Heart right ventricle (tissue), 16 donors: ENCODE results near the gene LST1. TPM values are rescaled to one million over a fixed set of nuclear protein-coding genes. Genes with fewer than 3 reads are reported as not detected.

ENCODE experiments used
- ATAC-seq, 8 donors: fragments of 200-7000 bp; cut with Tn5 transposase; one replicate each; pipeline ENCODE4 v1.9.1; 2020; ENCODE audit warnings: mild to moderate bottlenecking in 8 of 8, moderate library complexity in 8 of 8, moderate number of reproducible peaks in 1 of 8
- DNase-seq, 2 donors: peaks; one replicate each; pipeline ENCODE4 v3.0.0-alpha.2; 2020
- H3K27ac ChIP-seq, 10 donors: fragments of 200-600 bp; sonication (generic) in 2 of 10; one replicate each; pipeline versions ENCODE4 v1.5.0 to v1.8.0; 2020 to 2022; ENCODE audit warnings: mild to moderate bottlenecking in 3 of 10
- H3K27me3 ChIP-seq, 7 donors: fragments of 200-600 bp; one replicate each; pipeline ENCODE4 v1.8.0; 2021 to 2022; ENCODE audit warnings: mild to moderate bottlenecking in 2 of 7
- H3K36me3 ChIP-seq, 9 donors: fragments of 200-600 bp; sonication (generic) in 1 of 9; one replicate each; pipeline versions ENCODE4 v1.5.0 to v1.8.0; 2020 to 2022; ENCODE audit warnings: mild to moderate bottlenecking in 2 of 9
- H3K4me1 ChIP-seq, 9 donors: fragments of 200-600 bp; sonication (generic) in 1 of 9; one replicate each; pipeline versions ENCODE4 v1.5.0 to v1.8.0; 2020 to 2022; ENCODE audit warnings: mild to moderate bottlenecking in 4 of 9
- H3K4me3 ChIP-seq, 10 donors: fragments of 200-600 bp; sonication (generic) in 2 of 10; one replicate each; pipeline versions ENCODE4 v1.5.0 to v1.8.0; 2020 to 2022; ENCODE audit warnings: mild to moderate bottlenecking in 7 of 10, moderate library complexity in 2 of 10
- H3K9me3 ChIP-seq, 11 donors: fragments of 200-600 bp in 10 of 11; sonication (generic) in 2 of 11; one replicate each; pipeline versions ENCODE4 v1.5.0 to v1.8.0; 2013 to 2022; ENCODE audit warnings: mild to moderate bottlenecking in 2 of 11, control low read depth in 1 of 11, moderate library complexity in 1 of 11
- CTCF ChIP-seq, 9 donors: fragments of 200-600 bp; sonication (generic) in 2 of 9; IDR thresholded peaks; one replicate each; pipeline versions ENCODE4 v1.5.0 to v1.8.0; 2021 to 2022; ENCODE audit warnings: antibody characterized with exemption in 9 of 9, mild to moderate bottlenecking in 5 of 9, moderate library complexity in 1 of 9
- WGBS, 2 donors: extraction: QIAGEN DNeasy Blood & Tissue Kit; methylation state at CpG; one replicate each; pipeline ENCODE4 v1.1.7; 2013; ENCODE audit warnings: inconsistent platforms in 1 of 2; 5-methylcytosine and 5-hydroxymethylcytosine counted together
- intact Hi-C, 10 donors: fragments of 100-400 bp; cut with DNase I; formaldehyde crosslinking; loops; one replicate each; pipeline versions ENCODE4 v1.11.1 to v1.14.2; 2022
- microRNA-seq, 2 donors: library from miRNA; unstranded; fragments of <30 nt; microRNA quantifications; one replicate each; pipeline ENCODE4 v1.2.0, GENCODE V29; 2021
- polyA plus RNA-seq, 2 donors: library from polyadenylated mRNA; stranded (reverse); fragments of 200-250 nt; gene quantifications; one replicate each; pipeline ENCODE4 v1.2.3, GENCODE V29; 2013
- total RNA-seq, 10 donors: library from RNA; stranded (reverse); fragmentation: NEBNext Ultra II Directional in 3 of 10; extraction: Animal tissue kit (Norgen Biotek cat#: 25700) in 3 of 10; gene quantifications; one replicate each; pipeline versions ENCODE4 v1.2.1 to v1.2.4, GENCODE V29; 2021 to 2023
- donor health status: Arrhythmogenic right ventricular cardiomyopathy.
- donor health status: ischemic (EF 13 %, LVEDD 7.1; RV severe dilation, severe dysfunction).
- donor health status: healthy with polysubstance abuse.
- donor health status: DM: no; HTN: yes; CAD: no.
- donor health status: DM: no; HTN: no; CAD: no.
- donor health status: ischemic (EF 25% LVEDD 6.9; RV normal size, moderate dysfunction).
- donor health status: ischemic (EF 25% LVEDD 5.7; RV mildly dilated, moderate dysfunction).
- donor health status: healthy.
- donor health status: DM: yes; HTN: yes; CAD: no.
- donor health status: Ischemic cardiomyopathy.
- donor health status: ischemic (EF 35%, LVEDD 5.7; RV mildly dilated, moderate dysfunction).
- donor health status: nonischemic (EF 11% LVEDD 7.7; RV severe dilation, severe dysfunction).
- donor health status: DM: yes; HTN: yes; CAD: no.
- donor health status: PGD.
- donor health status: ischemic (EF 29% LVEDD 5.4; RV normal size, mild dysfunction).
- donor health status: nonischemic (EF 23%, LVEDD 6.1; RV moderate dilation, normal function).

The LST1 gene
- total and polyA plus RNA-seq, 12 donors = 2.6 to 35.6 (median 5.1) TPM

DNA sequence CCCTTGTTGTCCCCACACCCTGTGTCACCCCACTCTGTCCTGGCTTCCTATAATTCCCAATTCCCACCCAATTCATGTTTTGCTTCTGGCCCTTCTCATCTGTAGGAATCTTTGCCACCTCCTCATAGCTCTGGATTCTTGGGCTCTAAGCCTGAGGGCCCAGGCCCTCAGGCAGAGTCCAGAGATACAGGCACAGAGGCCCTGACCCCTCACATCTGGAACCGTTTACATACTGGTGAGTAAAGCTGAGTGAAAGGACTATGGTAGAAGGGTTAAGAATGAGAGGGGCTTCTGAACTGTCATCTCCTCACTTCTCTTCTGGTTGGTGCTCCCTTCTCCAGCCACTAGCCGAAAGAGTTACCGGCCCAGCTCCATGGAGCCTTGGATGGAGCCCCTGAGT is 48.1 kb downstream of the LST1 start:
- intact Hi-C loops = no loop called here
- H3K4me3 ChIP-seq = no peak overlapping the region
- 91 to 94% methylated on average over 3 of the region's 3 CpGs for WGBS, 2 donors
- no peaks in the 10 kb centered on the region for H3K27me3 ChIP-seq
- ATAC-seq = no peak
- H3K27ac ChIP-seq = no peak overlapping the region
- peaks cover 0 to 9% (median 0%) of the 10 kb centered on the region in 9 donors for H3K4me1 ChIP-seq
- DNase-seq = no peak
- no peaks in the 10 kb centered on the region for H3K9me3 ChIP-seq
- H3K36me3 ChIP-seq = peaks cover 0 to 100% (median 86%) of the 10 kb centered on the region in 9 donors
- TF ChIP-seq CTCF (IDR thresholded peaks at IDR 0.05) = no peak

DNA sequence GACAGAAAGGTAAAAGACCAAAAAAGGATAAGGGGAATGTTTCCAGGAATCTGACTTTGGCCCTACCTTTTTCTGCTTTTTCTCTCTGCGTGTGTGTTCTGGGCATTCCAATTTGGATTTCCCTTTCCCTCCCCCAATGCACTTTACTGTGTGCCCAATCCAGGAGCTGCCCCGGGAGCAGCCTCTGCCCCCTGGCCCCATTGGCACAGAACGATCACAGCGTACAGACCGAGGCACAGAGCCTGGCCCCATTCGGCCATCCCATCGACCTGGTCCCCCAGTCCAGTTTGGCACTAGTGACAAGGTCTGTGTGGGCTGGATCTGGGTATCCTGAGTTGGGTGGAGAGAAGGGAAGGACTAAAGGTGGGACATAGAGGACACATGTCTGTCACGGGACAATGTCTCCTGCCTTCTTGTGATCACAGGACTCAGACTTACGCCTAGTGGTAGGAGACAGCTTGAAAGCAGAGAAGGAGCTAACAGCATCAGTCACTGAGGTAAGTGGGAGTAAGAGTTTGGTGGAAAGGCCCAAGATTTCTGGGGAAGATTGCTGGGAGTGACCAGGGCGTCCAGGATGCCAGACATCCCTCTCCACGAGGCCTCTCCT is 49.0 kb downstream of the LST1 start:
- intact Hi-C loops = no loop called here
- TF ChIP-seq CTCF (IDR thresholded peaks at IDR 0.05) = no peak
- Histone ChIP-seq H3K27me3 (no peaks in the 10 kb centered on the region), H3K4me3 (no peak overlapping the region), H3K4me1 (peaks cover 0 to 9% (median 0%) of the 10 kb centered on the region in 9 donors), H3K36me3 (peaks cover 0 to 100% (median 86%) of the 10 kb centered on the region in 9 donors), H3K27ac (peak overlapping the region in 1 of 10 donors; percentile 9), H3K9me3 (no peaks in the 10 kb centered on the region)
- DNase-seq = no peak
- no peak for ATAC-seq
- 81 to 83% methylated on average over 11 of the region's 11 CpGs for WGBS, 2 donors

DNA sequence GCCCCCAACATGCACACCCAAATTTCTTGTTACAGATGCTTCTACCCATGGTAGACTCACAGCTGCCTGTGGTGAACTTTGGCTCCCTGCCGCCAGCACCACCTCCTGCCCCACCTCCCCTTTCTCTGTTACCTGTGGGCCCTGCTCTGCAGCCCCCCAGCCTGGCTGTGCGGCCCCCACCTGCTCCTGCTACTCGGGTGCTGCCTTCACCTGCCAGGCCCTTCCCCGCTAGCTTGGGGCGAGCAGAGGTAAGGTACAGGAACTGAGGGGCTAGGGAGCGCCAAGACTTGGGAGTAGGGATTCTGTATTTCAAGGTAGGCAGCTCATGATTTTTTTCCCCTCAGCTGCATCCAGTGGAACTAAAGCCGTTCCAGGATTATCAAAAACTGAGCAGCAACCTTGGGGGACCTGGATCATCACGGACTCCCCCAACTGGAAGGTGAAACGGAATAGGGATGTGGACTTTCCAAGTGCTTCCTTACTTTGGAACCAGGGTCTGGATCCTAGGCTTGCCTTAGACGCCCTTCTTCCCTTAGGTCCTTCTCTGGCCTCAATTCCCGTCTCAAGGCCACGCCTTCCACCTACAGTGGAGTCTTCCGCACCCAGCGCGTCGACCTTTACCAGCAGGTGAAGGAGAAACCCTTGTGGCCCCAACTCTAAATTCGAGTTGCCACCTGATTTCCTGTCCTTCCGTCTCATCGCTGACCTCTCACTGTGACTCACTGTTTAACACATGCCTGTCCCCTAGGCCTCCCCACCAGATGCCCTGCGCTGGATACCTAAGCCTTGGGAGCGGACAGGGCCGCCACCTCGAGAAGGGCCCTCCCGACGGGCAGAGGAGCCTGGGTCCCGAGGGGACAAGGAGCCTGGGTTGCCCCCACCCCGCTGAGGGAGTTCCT is 50.9 kb downstream of the LST1 start:
- H3K4me3 ChIP-seq = no peak overlapping the region
- DNase-seq (no peak), ATAC-seq (peak in 1 of 8 donors; percentile 7)
- H3K27me3 ChIP-seq = no peaks in the 10 kb centered on the region
- TF ChIP-seq CTCF (IDR thresholded peaks at IDR 0.05) = no peak
- H3K9me3 ChIP-seq = no peaks in the 10 kb centered on the region
- peak overlapping the region in 1 of 10 donors; percentile 31 for H3K27ac ChIP-seq
- H3K4me1 ChIP-seq = peaks cover 0 to 9% (median 0%) of the 10 kb centered on the region in 9 donors
- WGBS, 2 donors = 80 to 83% methylated on average over 27 of the region's 27 CpGs
- intact Hi-C loops = no loop called here
- peaks cover 13 to 100% (median 86%) of the 10 kb centered on the region in 9 donors for H3K36me3 ChIP-seq

Small RNAs within 50 kb of the gene (microRNA-seq; reads per million reads assigned to microRNA genes)
- gene MIR6832 = 0 to 0.51 reads per million in 2 donors

Other genes with a start within 250 kb of the LST1 start
Only the 30 nearest of the 35 such genes appear.
- 10 to 100 TPM in 2 of 10 donors, 1 to 10 TPM in 8; 3.2 to 15.0 (median 8.7) TPM for gene MICA, start 182.7 kb upstream of the LST1 start, total RNA-seq
- gene MICA, start 182.7 kb upstream of the LST1 start, polyA plus RNA-seq = 10 to 100 TPM; 21.2 to 36.0 TPM
- gene MICB, start 88.1 kb upstream of the LST1 start, total RNA-seq = 1 to 10 TPM in 6 of 10 donors, under 1 TPM in 4; 0.66 to 4.3 (median 1.6) TPM
- 1 to 10 TPM; 1.0 to 1.2 TPM for gene MICB, start 88.1 kb upstream of the LST1 start, polyA plus RNA-seq
- not detected for gene MCCD1, start 57.3 kb upstream of the LST1 start, total RNA-seq
- not detected for gene MCCD1, start 57.3 kb upstream of the LST1 start, polyA plus RNA-seq
- gene DDX39B, start 44.3 kb upstream of the LST1 start, total RNA-seq = 100 to 1,000 TPM; 154 to 193 (median 172) TPM
- 100 to 1,000 TPM; 160 to 422 TPM for gene DDX39B, start 44.3 kb upstream of the LST1 start, polyA plus RNA-seq
- gene ATP6V1G2, start 39.7 kb upstream of the LST1 start, total RNA-seq = 1 to 10 TPM in 9 of 10 donors, under 1 TPM in 1; 0.97 to 2.2 (median 2.0) TPM
- 1 to 10 TPM in 1 of 2 donors, under 1 TPM in 1; 0.88 to 2.5 TPM for gene ATP6V1G2, start 39.7 kb upstream of the LST1 start, polyA plus RNA-seq
- 10 to 100 TPM in 9 of 10 donors, 1 to 10 TPM in 1; 9.7 to 15.8 (median 11.7) TPM for gene NFKBIL1, start 38.7 kb upstream of the LST1 start, total RNA-seq
- gene NFKBIL1, start 38.7 kb upstream of the LST1 start, polyA plus RNA-seq = 10 to 100 TPM; 18.5 to 22.2 TPM
- under 1 TPM in 2 of 10 donors, not detected in 8; 0.15 to 0.86 TPM for gene LTA, start 14.0 kb upstream of the LST1 start, total RNA-seq
- under 1 TPM; 0.06 to 0.44 TPM for gene LTA, start 14.0 kb upstream of the LST1 start, polyA plus RNA-seq
- 1 to 10 TPM in 2 of 10 donors, under 1 TPM in 7, not detected in 1; 0.33 to 3.0 (median 0.61) TPM for gene TNF, start 10.7 kb upstream of the LST1 start, total RNA-seq
- gene TNF, start 10.7 kb upstream of the LST1 start, polyA plus RNA-seq = under 1 TPM; 0.16 to 0.51 TPM
- 1 to 10 TPM in 3 of 10 donors, under 1 TPM in 6, not detected in 1; 0.26 to 10.0 (median 0.67) TPM for gene LTB, start 3.9 kb upstream of the LST1 start, total RNA-seq
- gene LTB, start 3.9 kb upstream of the LST1 start, polyA plus RNA-seq = under 1 TPM; 0.51 to 0.65 TPM
- gene NCR3, start 6.7 kb downstream of the LST1 start, total RNA-seq = 1 to 10 TPM in 1 of 10 donors, under 1 TPM in 2, not detected in 7; 0.31 to 1.0 (median 0.33) TPM
- not detected for gene NCR3, start 6.7 kb downstream of the LST1 start, polyA plus RNA-seq
- gene AIF1, start 29.0 kb downstream of the LST1 start, total RNA-seq = 10 to 100 TPM in 3 of 10 donors, 1 to 10 TPM in 7; 2.8 to 62.1 (median 6.2) TPM
- 10 to 100 TPM; 18.2 to 20.2 TPM for gene AIF1, start 29.0 kb downstream of the LST1 start, polyA plus RNA-seq
- gene PRRC2A, start 34.4 kb downstream of the LST1 start, total RNA-seq = 100 to 1,000 TPM in 4 of 10 donors, 10 to 100 TPM in 6; 83.9 to 105 (median 98.9) TPM
- 100 to 1,000 TPM in 1 of 2 donors, 10 to 100 TPM in 1; 93.4 to 179 TPM for gene PRRC2A, start 34.4 kb downstream of the LST1 start, polyA plus RNA-seq
- 100 to 1,000 TPM; 262 to 347 (median 300) TPM for gene BAG6, start 66.4 kb downstream of the LST1 start, total RNA-seq
- gene BAG6, start 66.4 kb downstream of the LST1 start, polyA plus RNA-seq = 100 to 1,000 TPM; 311 to 522 TPM
- 1 to 10 TPM; 1.8 to 3.9 (median 2.5) TPM for gene APOM, start 69.6 kb downstream of the LST1 start, total RNA-seq
- gene APOM, start 69.6 kb downstream of the LST1 start, polyA plus RNA-seq = 1 to 10 TPM; 3.2 to 7.4 TPM
- 10 to 100 TPM; 15.9 to 23.3 (median 18.0) TPM for gene C6orf47, start 74.5 kb downstream of the LST1 start, total RNA-seq
- 10 to 100 TPM; 18.5 to 22.2 TPM for gene C6orf47, start 74.5 kb downstream of the LST1 start, polyA plus RNA-seq
- 10 to 100 TPM; 14.5 to 23.8 (median 18.3) TPM for gene GPANK1, start 78.7 kb downstream of the LST1 start, total RNA-seq
- gene GPANK1, start 78.7 kb downstream of the LST1 start, polyA plus RNA-seq = 10 to 100 TPM; 15.4 to 17.8 TPM
- 100 to 1,000 TPM; 101 to 153 (median 115) TPM for gene CSNK2B, start 79.8 kb downstream of the LST1 start, total RNA-seq
- gene CSNK2B, start 79.8 kb downstream of the LST1 start, polyA plus RNA-seq = 100 to 1,000 TPM; 109 to 199 TPM
- 1 to 10 TPM; 2.4 to 6.7 (median 3.8) TPM for gene LY6G5B, start 83.7 kb downstream of the LST1 start, total RNA-seq
- gene LY6G5B, start 83.7 kb downstream of the LST1 start, polyA plus RNA-seq = 1 to 10 TPM; 3.6 to 7.3 TPM
- gene LY6G5C, start 94.8 kb downstream of the LST1 start, total RNA-seq = 1 to 10 TPM; 1.2 to 3.5 (median 1.9) TPM
- gene LY6G5C, start 94.8 kb downstream of the LST1 start, polyA plus RNA-seq = 1 to 10 TPM; 2.0 to 2.6 TPM
- gene ABHD16A, start 117.0 kb downstream of the LST1 start, total RNA-seq = 10 to 100 TPM; 24.3 to 40.3 (median 28.7) TPM
- 10 to 100 TPM; 28.0 to 45.2 TPM for gene ABHD16A, start 117.0 kb downstream of the LST1 start, polyA plus RNA-seq
- not detected for gene LY6G6F, start 120.6 kb downstream of the LST1 start, total RNA-seq
- gene LY6G6F, start 120.6 kb downstream of the LST1 start, polyA plus RNA-seq = not detected
- gene LY6G6D, start 129.1 kb downstream of the LST1 start, total RNA-seq = not detected
- not detected for gene LY6G6D, start 129.1 kb downstream of the LST1 start, polyA plus RNA-seq
- not detected for gene LY6G6C, start 135.5 kb downstream of the LST1 start, total RNA-seq
- gene LY6G6C, start 135.5 kb downstream of the LST1 start, polyA plus RNA-seq = not detected
- gene MPIG6B, start 137.1 kb downstream of the LST1 start, total RNA-seq = under 1 TPM in 7 of 10 donors, not detected in 3; 0.11 to 0.97 (median 0.27) TPM
- under 1 TPM; 0.13 to 0.37 TPM for gene MPIG6B, start 137.1 kb downstream of the LST1 start, polyA plus RNA-seq
- 10 to 100 TPM; 35.2 to 61.6 (median 51.5) TPM for gene DDAH2, start 143.0 kb downstream of the LST1 start, total RNA-seq
- gene DDAH2, start 143.0 kb downstream of the LST1 start, polyA plus RNA-seq = 100 to 1,000 TPM in 1 of 2 donors, 10 to 100 TPM in 1; 96.4 to 117 TPM
- 100 to 1,000 TPM in 2 of 10 donors, 10 to 100 TPM in 8; 64.5 to 219 (median 87.9) TPM for gene CLIC1, start 150.3 kb downstream of the LST1 start, total RNA-seq
- gene CLIC1, start 150.3 kb downstream of the LST1 start, polyA plus RNA-seq = 100 to 1,000 TPM in 1 of 2 donors, 10 to 100 TPM in 1; 51.1 to 400 TPM
- gene MSH5, start 153.7 kb downstream of the LST1 start, total RNA-seq = 1 to 10 TPM in 8 of 10 donors, under 1 TPM in 2; 0.89 to 4.3 (median 2.6) TPM
- gene MSH5, start 153.7 kb downstream of the LST1 start, polyA plus RNA-seq = 1 to 10 TPM in 1 of 2 donors, under 1 TPM in 1; 0.97 to 6.1 TPM
- gene SAPCD1, start 176.4 kb downstream of the LST1 start, total RNA-seq = 1 to 10 TPM in 1 of 10 donors, under 1 TPM in 6, not detected in 3; 0.52 to 1.2 (median 0.72) TPM
- 1 to 10 TPM in 1 of 2 donors, under 1 TPM in 1; 0.36 to 1.9 TPM for gene SAPCD1, start 176.4 kb downstream of the LST1 start, polyA plus RNA-seq
- gene VWA7, start 191.1 kb downstream of the LST1 start, total RNA-seq = 10 to 100 TPM in 9 of 10 donors, 1 to 10 TPM in 1; 10.0 to 28.3 (median 20.8) TPM
- 1 to 10 TPM; 2.2 to 6.6 TPM for gene VWA7, start 191.1 kb downstream of the LST1 start, polyA plus RNA-seq
- 10 to 100 TPM; 22.4 to 43.4 (median 29.5) TPM for gene VARS1, start 209.5 kb downstream of the LST1 start, total RNA-seq
- gene VARS1, start 209.5 kb downstream of the LST1 start, polyA plus RNA-seq = 10 to 100 TPM; 26.5 to 44.0 TPM